NCI-H187 (cell line): Measurements from ENCODE around the gene HEATR5A.
"Not testable (repeated sequence)": the region's sequence is repeated elsewhere in the genome, so short reads cannot be mapped to it uniquely, and the experiment has no call there.

ENCODE experiments used
- DNase-seq, 2 experiments: peaks; one replicate each; lab custom pipeline; 2025; lab: John Stamatoyannopoulos, UW

HEATR5A gene

GRCh38 chr14:31326111-31326510 is 94.2 kb downstream of the HEATR5A start:
- no peak for DNase-seq

- no peak for DNase-seq
These were observed 96.9 kb downstream of the HEATR5A start for GRCh38 chr14:31323419-31323818.

GRCh38 chr14:31320922-31321766 is 99.2 kb downstream of the HEATR5A start:
- DNase-seq: no peak

GRCh38 chr14:31320216-31320615 is 100.1 kb downstream of the HEATR5A start:
- no peak for DNase-seq

GRCh38 chr14:31319701-31320100 is 100.6 kb downstream of the HEATR5A start:
- no peak for DNase-seq

- DNase-seq: no peak
These were observed 107.4 kb downstream of the HEATR5A start for GRCh38 chr14:31312934-31313333.

GRCh38 chr14:31312370-31312769 is 108.0 kb downstream of the HEATR5A start:
- not testable (repeated sequence) for DNase-seq

GRCh38 chr14:31307618-31308017 is 112.7 kb downstream of the HEATR5A start:
- no peak for DNase-seq

GRCh38 chr14:31307198-31307597 is 113.2 kb downstream of the HEATR5A start:
- DNase-seq: no peak

- no peak for DNase-seq
These were observed 116.7 kb downstream of the HEATR5A start for GRCh38 chr14:31303654-31304053.

GRCh38 chr14:31300883-31301282 is 119.5 kb downstream of the HEATR5A start:
- DNase-seq: no peak

GRCh38 chr14:31300296-31300695 is 120.1 kb downstream of the HEATR5A start:
- no peak for DNase-seq

- no peak for DNase-seq
These were observed 122.5 kb downstream of the HEATR5A start for GRCh38 chr14:31297701-31298344.

GRCh38 chr14:31297112-31297511 is 123.2 kb downstream of the HEATR5A start:
- no peak for DNase-seq

GRCh38 chr14:31294746-31295405 is 125.5 kb downstream of the HEATR5A start:
- no peak for DNase-seq

- DNase-seq: no peak
These were observed 127.3 kb downstream of the HEATR5A start for GRCh38 chr14:31292937-31293616.

- no peak for DNase-seq
These were observed 129.1 kb downstream of the HEATR5A start for GRCh38 chr14:31291210-31291609.

GRCh38 chr14:31287294-31287972 is 132.9 kb downstream of the HEATR5A start:
- DNase-seq: no peak

- no peak for DNase-seq
These were observed 133.7 kb downstream of the HEATR5A start for GRCh38 chr14:31286456-31287293.

- no peak for DNase-seq
These were observed 136.6 kb downstream of the HEATR5A start for GRCh38 chr14:31283578-31284252.
